ENCODE measurements around the gene ZKSCAN2. TPM values are rescaled to one million over a fixed set of nuclear protein-coding genes. Genes with fewer than 3 reads are reported as not detected.

Gene ZKSCAN2
- total and polyA plus RNA-seq, 2 of the 8 experiments (the other 6 are each of a cell fraction or from before 2014, with no cell fraction given): 2.2 to 11.6 TPM

DNA sequence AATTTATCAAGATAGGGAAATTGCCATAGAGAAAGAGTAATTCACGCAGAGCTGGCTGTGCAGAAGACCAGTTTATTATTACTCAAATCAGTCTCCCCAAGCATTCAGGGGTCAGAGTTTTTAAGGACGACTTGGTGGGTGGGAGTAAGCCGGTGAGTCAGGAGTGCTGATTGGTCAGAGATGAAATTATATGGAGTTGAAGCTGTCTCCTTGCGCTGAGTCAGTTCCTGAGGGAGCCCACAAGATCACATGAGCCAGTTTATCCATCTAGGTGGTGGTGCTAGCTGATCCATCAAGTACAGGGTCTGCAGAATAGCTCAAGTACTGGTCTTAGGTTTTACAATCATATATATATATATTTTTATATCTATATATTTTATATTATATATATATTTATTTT is 46.9 kb downstream of the ZKSCAN2 start:
- no peak overlapping the region for H3K4me3 ChIP-seq (ENCODE audit: extremely low read depth in 1 of 4, insufficient read depth in 2 of 4, low read depth in 3 of 4, low read length in 4 of 4)
- peaks cover 4% of the 10 kb centered on the region; the same call in 1 of the 2 replicates for H3K23me2 ChIP-seq (ENCODE audit: low read depth, low read length)
- no peaks in the 10 kb centered on the region for H3K27me3 ChIP-seq (replicated peaks in 1 of 4; ENCODE audit: control insufficient read depth in 3 of 4, extremely low read depth in 1 of 4, insufficient read depth in 3 of 4, low read length in 3 of 4)
- no peak overlapping the region for H2BK5ac ChIP-seq (ENCODE audit: low read depth, low read length)
- H4K20me1 ChIP-seq (replicated peaks in 1 of 2; ENCODE audit: control insufficient read depth in 1 of 2, insufficient read depth in 2 of 2, low read length in 2 of 2): no peaks in the 10 kb centered on the region
- POLR2A ChIA-PET (ENCODE audit: partially characterized antibody): no interaction called here
- no peak overlapping the region for H4K8ac ChIP-seq (ENCODE audit: extremely low read depth, insufficient read depth, low read length)
- H3K9ac ChIP-seq (replicated peaks in 1 of 4; ENCODE audit: extremely low read depth in 1 of 4, low read depth in 3 of 4, low read length in 3 of 4): no peak overlapping the region
- no peaks in the 10 kb centered on the region for H3K4me1 ChIP-seq (replicated peaks in 1 of 4; ENCODE audit: control insufficient read depth in 3 of 4, insufficient read depth in 4 of 4, low read length in 3 of 4)
- no peak overlapping the region for H3K23ac ChIP-seq (ENCODE audit: insufficient read length)
- no peaks in the 10 kb centered on the region for H3K79me1 ChIP-seq (ENCODE audit: low read depth, low read length)
- no peak overlapping the region for H2BK120ac ChIP-seq (replicated peaks; ENCODE audit: low read depth, low read length)
- DNase-seq (ENCODE audit: low read depth in 1 of 2, low spot score in 2 of 2) (no peak), FAIRE-seq (no peak)
- no peak overlapping the region; the same call in 1 of the 2 replicates for H2AFZ ChIP-seq (ENCODE audit: low read length)
- no peaks in the 10 kb centered on the region for H3K79me2 ChIP-seq (ENCODE audit: control insufficient read depth in 1 of 2, insufficient read depth in 2 of 2, low read length in 2 of 2)
- H3K18ac ChIP-seq (ENCODE audit: extremely low read depth, low read length): no peak overlapping the region
- H4K5ac ChIP-seq (ENCODE audit: insufficient read length, low read depth, low read length): no peak overlapping the region
- no peak overlapping the region for H2BK20ac ChIP-seq (ENCODE audit: low read length)
- H4K91ac ChIP-seq (replicated peaks; ENCODE audit: insufficient read length, low read length): no peak overlapping the region
- H3K14ac ChIP-seq (ENCODE audit: insufficient read length): no peak overlapping the region
- no peak overlapping the region for H3K4me2 ChIP-seq (ENCODE audit: insufficient read depth in 1 of 2, low read depth in 2 of 2, low read length in 2 of 2)
- CTCF ChIA-PET (ENCODE audit: partially characterized antibody): no interaction called here
- no peak for TF ChIP-seq FOSL1 (IDR thresholded peaks at IDR 0.05; ENCODE audit: insufficient read depth, low read depth, low read length)
- TF ChIP-seq CHD1 (IDR thresholded peaks at IDR 0.05; ENCODE audit: low read depth, low read length): no peak
- no peak for TF ChIP-seq MAX (IDR thresholded peaks at IDR 0.05)
- no peak for TF ChIP-seq TAF1 (IDR thresholded peaks at IDR 0.05; ENCODE audit: low read depth, low read length)
- no peak for TF ChIP-seq SUZ12 (IDR thresholded peaks at IDR 0.05; ENCODE audit: low read length)
- no peak overlapping the region for H3K56ac ChIP-seq (replicated peaks; ENCODE audit: insufficient read length, low read depth, low read length)
- H3K4ac ChIP-seq (replicated peaks; ENCODE audit: insufficient read length, low read depth, low read length): no peak overlapping the region
- no peak overlapping the region for H2BK15ac ChIP-seq (ENCODE audit: low read length)
- no peak overlapping the region for H2AK5ac ChIP-seq (ENCODE audit: low read depth, low read length)
- H3K27ac ChIP-seq (ENCODE audit: low read depth, low read length): no peak overlapping the region
- no peak overlapping the region for H2BK12ac ChIP-seq (ENCODE audit: low read depth, low read length)
- H3K36me3 ChIP-seq (ENCODE audit: control insufficient read depth in 2 of 4, insufficient read depth in 4 of 4, low read length in 3 of 4): no peaks in the 10 kb centered on the region
- 92% methylated on average over 4 of the region's 4 CpGs; no CpG with 5 or more reads in 1 of the 2 experiments for WGBS, 2 experiments (ENCODE audit: extremely low coverage in 1 of 2, insufficient coverage in 1 of 2, insufficient read length in 1 of 2, insufficient replicate concordance in 2 of 2, low coverage in 1 of 2, low lambda C conversion rate in 2 of 2, missing lambda C conversion rate in 1 of 2)
- no peaks in the 10 kb centered on the region for H3K9me3 ChIP-seq (ENCODE audit: insufficient read depth in 2 of 2, low read depth in 1 of 2, low read length in 1 of 2)

All from H1 (cell line).